Gastrocnemius medialis (tissue), 4 donors: ENCODE results near the gene CCR1. TPM values are rescaled to one million over a fixed set of nuclear protein-coding genes. Genes with fewer than 3 reads are reported as not detected.

Experiments
- ATAC-seq, 2 donors: fragments of 150-250 bp; one replicate each; pipeline ENCODE4 v1.9.1; 2016
- DNase-seq, 2 donors: peaks; one replicate each; pipeline ENCODE4 v3.0.0-alpha.2; 2019
- H3K27ac ChIP-seq, 4 donors: fragments of 200-600 bp; sonication (generic); 1 replicate in 1 of 4; 2 replicates in 3 of 4; pipeline ENCODE4 v1.5.1; 2016 to 2018; ENCODE audit warnings: mild to moderate bottlenecking in 2 of 4, moderate library complexity in 1 of 4
- H3K27me3 ChIP-seq, 3 donors: fragments of 200-600 bp; sonication (generic) in 2 of 3; 1 replicate in 1 of 3; 2 replicates in 2 of 3; pipeline versions ENCODE4 v1.5.1 to v1.6.0; 2016 to 2019; ENCODE audit warnings: mild to moderate bottlenecking in 1 of 3, moderate library complexity in 1 of 3
- H3K36me3 ChIP-seq, 2 donors: fragments of 200-600 bp; sonication (generic) in 1 of 2; one replicate each; pipeline ENCODE4 v1.5.1; 2017 to 2018
- H3K4me1 ChIP-seq, 2 donors: fragments of 200-600 bp; sonication (generic) in 1 of 2; one replicate each; pipeline ENCODE4 v1.5.1; 2016 to 2017; ENCODE audit warnings: mild to moderate bottlenecking in 2 of 2
- H3K4me3 ChIP-seq, 4 donors: fragments of 200-600 bp; sonication (generic) in 3 of 4; 1 replicate in 1 of 4; 2 replicates in 3 of 4; pipeline ENCODE4 v1.5.1; 2016 to 2019; ENCODE audit warnings: mild to moderate bottlenecking in 2 of 4
- H3K9me3 ChIP-seq, 3 donors: fragments of 200-600 bp; sonication (generic) in 2 of 3; 1 replicate in 1 of 3; 2 replicates in 2 of 3; pipeline ENCODE4 v1.5.1; 2016 to 2019
- POLR2A ChIP-seq, 2 donors: fragments of 450-650 bp; IDR thresholded peaks; one replicate each; pipeline ENCODE4 v1.6.1; 2017; ENCODE audit warnings: antibody characterized with exemption in 2 of 2, mild to moderate bottlenecking in 2 of 2, moderate library complexity in 2 of 2
- in situ Hi-C, 4 donors: fragments of 200-750 bp; cut with MboI; loops; one replicate each; pipeline versions ENCODE4 v1.15.0 to v1.8.0; 2017; ENCODE audit warnings: low sequenced_read_pairs in 4 of 4
- intact Hi-C: fragments of 100-400 bp; cut with DNase I; formaldehyde crosslinking; loops from one replicate; pipeline ENCODE4 v1.15.1; 2023; ENCODE audit warnings: low total_unique reads
- total RNA-seq, 4 donors: library from RNA; depleted of rRNA; stranded (reverse); fragments of >200 nt; gene quantifications; one replicate each; pipeline versions ENCODE4 v1.1.0 to v1.2.3, GENCODE V29; 2016
- TF ChIP-seq, protein P1 (sequence below), 5 experiments: fragments of 450-650 bp in 3 of 5; fragments of 200-600 bp in 2 of 5; sonication (generic) in 2 of 5; IDR thresholded peaks in 4 of 5; conservative IDR thresholded peaks in 1 of 5; 1 replicate in 4 of 5; 2 replicates in 1 of 5; pipeline ENCODE4 v1.5.1; 2016 to 2019; ENCODE audit warnings: antibody characterized with exemption in 5 of 5, mild to moderate bottlenecking in 3 of 5, moderate library complexity in 3 of 5

The CCR1 gene
- total RNA-seq, 4 donors from 2014 or later, result 0.53 to 2.3 (median 1.9) TPM

DNA sequence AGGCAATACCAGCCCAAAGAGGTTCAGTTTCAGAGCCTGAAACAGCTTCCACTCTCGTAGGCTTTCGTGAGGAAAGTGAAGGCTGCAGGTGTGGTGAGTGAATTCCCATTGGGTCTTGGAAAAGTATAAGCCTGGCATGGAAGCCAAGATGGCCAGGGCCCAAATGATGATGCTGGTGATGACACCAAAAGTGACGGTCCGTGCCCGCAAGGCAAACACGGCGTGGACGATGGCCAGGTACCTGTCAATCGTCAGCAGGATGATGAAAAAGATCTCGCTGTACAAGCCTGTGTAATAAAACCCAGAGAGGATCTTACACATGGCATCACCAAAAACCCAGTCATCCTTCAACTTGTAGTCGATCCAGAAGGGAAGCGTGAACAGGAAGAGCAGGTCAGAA, 4.4 kb downstream of the CCR1 start:
- Histone ChIP-seq H3K27me3 (no peaks in the 10 kb centered on the region), H3K36me3 (no peaks in the 10 kb centered on the region), H3K4me3 (no peak overlapping the region), H3K4me1 (no peaks in the 10 kb centered on the region), H3K27ac (no peak overlapping the region), H3K9me3 (no peaks in the 10 kb centered on the region)
- intact Hi-C loops (no loop called here), in situ Hi-C loops (no loop called here)
- TF ChIP-seq, protein P1, sequence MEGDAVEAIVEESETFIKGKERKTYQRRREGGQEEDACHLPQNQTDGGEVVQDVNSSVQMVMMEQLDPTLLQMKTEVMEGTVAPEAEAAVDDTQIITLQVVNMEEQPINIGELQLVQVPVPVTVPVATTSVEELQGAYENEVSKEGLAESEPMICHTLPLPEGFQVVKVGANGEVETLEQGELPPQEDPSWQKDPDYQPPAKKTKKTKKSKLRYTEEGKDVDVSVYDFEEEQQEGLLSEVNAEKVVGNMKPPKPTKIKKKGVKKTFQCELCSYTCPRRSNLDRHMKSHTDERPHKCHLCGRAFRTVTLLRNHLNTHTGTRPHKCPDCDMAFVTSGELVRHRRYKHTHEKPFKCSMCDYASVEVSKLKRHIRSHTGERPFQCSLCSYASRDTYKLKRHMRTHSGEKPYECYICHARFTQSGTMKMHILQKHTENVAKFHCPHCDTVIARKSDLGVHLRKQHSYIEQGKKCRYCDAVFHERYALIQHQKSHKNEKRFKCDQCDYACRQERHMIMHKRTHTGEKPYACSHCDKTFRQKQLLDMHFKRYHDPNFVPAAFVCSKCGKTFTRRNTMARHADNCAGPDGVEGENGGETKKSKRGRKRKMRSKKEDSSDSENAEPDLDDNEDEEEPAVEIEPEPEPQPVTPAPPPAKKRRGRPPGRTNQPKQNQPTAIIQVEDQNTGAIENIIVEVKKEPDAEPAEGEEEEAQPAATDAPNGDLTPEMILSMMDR (IDR thresholded peaks at IDR 0.05 in 4 of 5, conservative IDR thresholded peaks at IDR 0.05 in 1 of 5), result no peak
- TF ChIP-seq POLR2A (IDR thresholded peaks at IDR 0.05), result no peak
- DNase-seq (no peak), ATAC-seq (no peak)

- TF ChIP-seq, protein P1 (IDR thresholded peaks at IDR 0.05 in 4 of 5, conservative IDR thresholded peaks at IDR 0.05 in 1 of 5), result no peak
- TF ChIP-seq POLR2A (IDR thresholded peaks at IDR 0.05), result no peak
- no peaks in the 10 kb centered on the region for H3K36me3 ChIP-seq
- H3K9me3 ChIP-seq, result no peaks in the 10 kb centered on the region
- DNase-seq (no peak), ATAC-seq (no peak)
- intact Hi-C loops, result no loop called here
- in situ Hi-C loops, result no loop called here
- no peak overlapping the region for H3K27ac ChIP-seq
- no peaks in the 10 kb centered on the region for H3K4me1 ChIP-seq
- no peak overlapping the region for H3K4me3 ChIP-seq
- no peaks in the 10 kb centered on the region for H3K27me3 ChIP-seq
Observed at GRCh38 chr3:46202535-46202934, 5.6 kb downstream of the CCR1 start.

- no peaks in the 10 kb centered on the region for H3K4me1 ChIP-seq
- H3K36me3 ChIP-seq, result no peaks in the 10 kb centered on the region
- H3K27ac ChIP-seq, result no peak overlapping the region
- DNase-seq, result no peak
- no peak overlapping the region for H3K4me3 ChIP-seq
- H3K27me3 ChIP-seq, result no peaks in the 10 kb centered on the region
- in situ Hi-C loops (no loop called here), intact Hi-C loops (no loop called here)
- H3K9me3 ChIP-seq, result no peaks in the 10 kb centered on the region
- ATAC-seq, result no peak
- TF ChIP-seq, protein P1 (IDR thresholded peaks at IDR 0.05 in 4 of 5, conservative IDR thresholded peaks at IDR 0.05 in 1 of 5), result no peak
- TF ChIP-seq POLR2A (IDR thresholded peaks at IDR 0.05), result no peak
Observed at GRCh38 chr3:46200790-46201189, 7.3 kb downstream of the CCR1 start.

- Histone ChIP-seq H3K27ac (no peak overlapping the region), H3K4me1 (no peaks in the 10 kb centered on the region), H3K4me3 (no peak overlapping the region), H3K27me3 (no peaks in the 10 kb centered on the region), H3K36me3 (no peaks in the 10 kb centered on the region), H3K9me3 (no peaks in the 10 kb centered on the region)
- ATAC-seq, result no peak
- TF ChIP-seq POLR2A (IDR thresholded peaks at IDR 0.05), result no peak
- TF ChIP-seq, protein P1 (IDR thresholded peaks at IDR 0.05 in 4 of 5, conservative IDR thresholded peaks at IDR 0.05 in 1 of 5), result no peak
- in situ Hi-C loops (no loop called here), intact Hi-C loops (no loop called here)
- no peak for DNase-seq
Observed at GRCh38 chr3:46200211-46200610, 7.9 kb downstream of the CCR1 start.

GRCh38 chr3:46196261-46196957, 11.7 kb downstream of the CCR1 start:
- Histone ChIP-seq H3K27ac (no peak overlapping the region), H3K4me1 (no peaks in the 10 kb centered on the region), H3K4me3 (no peak overlapping the region), H3K36me3 (no peaks in the 10 kb centered on the region), H3K9me3 (no peaks in the 10 kb centered on the region), H3K27me3 (no peaks in the 10 kb centered on the region)
- ATAC-seq (no peak), DNase-seq (no peak)
- in situ Hi-C loops (no loop called here), intact Hi-C loops (no loop called here)
- no peak for TF ChIP-seq POLR2A (IDR thresholded peaks at IDR 0.05)
- TF ChIP-seq, protein P1 (IDR thresholded peaks at IDR 0.05 in 4 of 5, conservative IDR thresholded peaks at IDR 0.05 in 1 of 5), result no peak
